Measurements from ENCODE around the gene SNAP29.
A peak's percentile ranks its signal among the peaks of the same experiment; 100 is the strongest.
"Not testable (repeated sequence)": the region's sequence is repeated elsewhere in the genome, so short reads cannot be mapped to it uniquely, and the experiment has no call there.

Gene SNAP29

GRCh38 chr22:20866736-20867135 is 7.9 kb downstream of the SNAP29 start:
- no peak for DNase-seq (ENCODE audit: low read depth)

DNA sequence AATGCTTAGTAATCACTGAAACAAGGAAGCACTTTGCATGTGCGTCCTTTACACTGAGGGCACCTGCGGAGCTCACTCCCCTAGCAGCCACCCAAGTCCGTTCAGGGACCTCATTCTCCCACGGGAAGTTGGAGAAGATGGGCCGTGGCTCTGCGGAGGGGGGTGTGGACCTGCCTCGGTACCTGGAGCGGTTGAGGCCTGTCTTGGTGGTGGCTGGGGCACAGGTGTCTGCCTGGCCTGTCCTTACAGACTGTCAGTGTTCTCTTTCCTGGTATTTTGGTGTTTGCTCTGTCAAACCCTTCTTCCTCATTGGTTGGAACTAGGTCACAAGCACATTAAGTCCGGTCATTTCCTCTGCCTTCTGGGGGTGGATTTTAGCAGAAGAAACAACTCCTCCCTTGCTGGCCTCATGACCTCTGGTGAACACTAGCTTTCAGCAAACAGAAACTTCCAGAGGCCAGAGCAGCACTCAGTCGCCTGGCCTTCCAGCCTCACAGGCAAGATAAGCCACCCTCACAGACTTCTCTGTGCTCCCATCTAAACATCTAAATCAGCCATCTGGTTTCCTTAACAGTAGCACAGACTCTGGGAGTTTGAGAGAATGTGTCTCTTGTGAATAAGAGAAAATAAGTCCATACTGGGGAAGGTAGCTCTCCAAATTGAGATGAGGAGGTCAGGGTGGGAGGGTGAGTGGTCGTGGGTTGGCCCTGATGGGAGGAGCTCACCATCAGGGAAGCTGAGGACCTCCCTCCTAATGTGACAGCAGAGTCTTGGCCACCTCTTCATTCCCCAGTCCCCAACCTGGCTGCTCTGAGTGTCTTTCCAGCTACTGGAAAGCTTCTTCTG is 8.6 kb downstream of the SNAP29 start:
- DNase-seq (ENCODE audit: low read depth) = no peak

DNA sequence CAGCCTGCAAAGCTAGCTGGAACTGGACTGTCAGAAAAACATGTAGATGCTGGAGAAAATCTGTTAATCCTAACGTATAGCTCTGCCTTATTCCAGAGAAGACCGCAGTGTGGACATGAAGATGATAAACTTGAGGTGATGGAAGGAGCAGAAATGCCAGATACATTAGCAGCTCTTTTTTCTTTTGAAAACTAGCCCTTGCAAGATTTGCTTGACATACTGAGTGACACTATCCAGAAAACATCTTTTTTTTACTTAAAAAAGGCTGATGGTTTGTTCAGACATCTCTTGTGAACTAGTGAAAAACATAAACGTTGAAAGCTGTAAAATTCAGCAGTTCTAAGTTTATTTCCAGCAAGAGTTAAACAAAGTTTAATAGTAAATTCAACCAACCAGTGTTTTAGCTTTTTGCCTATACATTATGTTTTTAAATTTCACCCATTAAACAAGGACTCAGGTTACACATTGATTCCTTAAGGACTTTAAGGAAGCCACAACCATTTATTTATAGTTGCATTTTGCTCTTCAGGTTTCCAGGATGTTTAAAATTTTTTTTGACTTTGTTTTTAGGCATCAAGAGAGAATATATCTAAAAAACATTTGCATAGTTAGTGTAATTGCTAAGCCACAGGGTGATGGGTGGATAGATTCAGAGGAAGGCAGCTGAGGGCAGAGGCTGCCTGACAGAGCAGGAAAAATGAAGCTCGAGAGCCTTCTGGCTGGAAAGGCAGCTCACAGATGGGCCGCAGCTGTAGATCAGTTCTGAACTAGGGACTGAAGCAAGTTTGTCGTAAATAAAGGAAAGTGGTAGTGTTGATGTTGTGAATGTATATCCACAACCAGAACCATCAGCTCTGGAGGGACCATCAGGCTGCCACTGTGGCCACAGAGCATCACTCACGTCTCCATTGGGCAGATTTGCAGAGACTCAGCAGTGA is 9.5 kb downstream of the SNAP29 start:
- no peak for DNase-seq (ENCODE audit: low read depth)

GRCh38 chr22:20869234-20869633 is 10.4 kb downstream of the SNAP29 start:
- no peak for DNase-seq (ENCODE audit: low read depth)

DNA sequence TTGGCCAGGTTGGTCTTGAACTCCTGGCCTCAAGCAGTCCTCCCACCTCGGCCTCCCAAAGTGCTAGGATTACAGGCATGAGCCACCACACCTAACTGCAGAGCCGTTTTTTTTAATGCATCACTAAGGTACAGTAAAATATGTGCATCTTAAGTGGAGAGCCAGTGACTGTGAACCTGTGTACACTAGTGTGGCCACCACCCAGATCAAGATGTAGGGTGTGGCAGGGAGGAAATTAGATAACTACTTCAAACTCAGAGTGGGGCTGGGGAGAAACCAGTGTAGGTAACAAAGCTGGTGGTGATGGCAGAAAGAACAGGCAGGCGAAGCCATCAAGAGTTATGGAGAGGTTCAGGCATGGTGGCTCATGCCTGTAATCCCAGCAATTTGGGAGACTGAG is 14.4 kb downstream of the SNAP29 start:
- no peak for DNase-seq (ENCODE audit: low read depth)

- no peak for DNase-seq (ENCODE audit: low read depth)
Observed at GRCh38 chr22:20875296-20875695, 16.5 kb downstream of the SNAP29 start.

DNA sequence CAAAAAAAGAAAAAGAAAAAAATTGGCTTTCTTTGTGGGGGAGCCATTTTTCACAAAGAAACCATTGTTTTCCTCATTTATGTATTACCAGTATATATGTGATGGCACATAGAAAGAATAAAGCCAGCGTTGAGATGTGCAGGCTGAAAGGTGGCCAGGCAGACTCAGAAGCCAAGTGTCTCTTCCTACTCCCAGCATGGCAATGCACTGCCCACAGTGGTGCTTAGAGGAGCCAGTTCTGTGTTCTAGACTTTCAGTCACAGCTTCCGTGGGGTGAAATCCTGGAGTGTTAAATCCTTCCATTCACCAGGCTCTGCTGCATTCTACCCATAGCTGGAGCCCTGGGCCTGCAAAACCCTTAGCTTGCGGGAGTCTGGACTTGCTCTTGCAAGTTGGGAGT is 18.9 kb downstream of the SNAP29 start:
- DNase-seq (ENCODE audit: low read depth) = no peak

DNA sequence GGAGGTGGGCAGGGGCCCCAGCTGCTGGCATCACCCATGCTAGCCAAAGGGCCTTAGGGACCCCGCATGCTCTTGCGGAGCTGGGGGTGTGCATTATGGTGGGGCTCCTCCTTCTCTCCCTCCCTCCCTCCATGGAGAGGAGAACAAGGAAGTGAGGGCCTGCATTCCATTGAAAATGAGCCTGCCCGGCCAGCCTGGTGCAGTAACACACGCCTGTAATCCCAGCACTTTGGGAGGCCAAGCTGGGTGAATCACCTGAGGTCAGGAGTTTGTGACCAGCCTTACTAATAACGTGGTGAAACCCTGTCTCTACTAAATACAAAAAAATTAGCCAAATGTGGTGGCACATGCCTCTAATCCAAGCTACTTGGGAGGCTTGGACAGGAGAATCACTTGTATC is 22.4 kb downstream of the SNAP29 start:
- no peak for DNase-seq (ENCODE audit: low read depth)

DNA sequence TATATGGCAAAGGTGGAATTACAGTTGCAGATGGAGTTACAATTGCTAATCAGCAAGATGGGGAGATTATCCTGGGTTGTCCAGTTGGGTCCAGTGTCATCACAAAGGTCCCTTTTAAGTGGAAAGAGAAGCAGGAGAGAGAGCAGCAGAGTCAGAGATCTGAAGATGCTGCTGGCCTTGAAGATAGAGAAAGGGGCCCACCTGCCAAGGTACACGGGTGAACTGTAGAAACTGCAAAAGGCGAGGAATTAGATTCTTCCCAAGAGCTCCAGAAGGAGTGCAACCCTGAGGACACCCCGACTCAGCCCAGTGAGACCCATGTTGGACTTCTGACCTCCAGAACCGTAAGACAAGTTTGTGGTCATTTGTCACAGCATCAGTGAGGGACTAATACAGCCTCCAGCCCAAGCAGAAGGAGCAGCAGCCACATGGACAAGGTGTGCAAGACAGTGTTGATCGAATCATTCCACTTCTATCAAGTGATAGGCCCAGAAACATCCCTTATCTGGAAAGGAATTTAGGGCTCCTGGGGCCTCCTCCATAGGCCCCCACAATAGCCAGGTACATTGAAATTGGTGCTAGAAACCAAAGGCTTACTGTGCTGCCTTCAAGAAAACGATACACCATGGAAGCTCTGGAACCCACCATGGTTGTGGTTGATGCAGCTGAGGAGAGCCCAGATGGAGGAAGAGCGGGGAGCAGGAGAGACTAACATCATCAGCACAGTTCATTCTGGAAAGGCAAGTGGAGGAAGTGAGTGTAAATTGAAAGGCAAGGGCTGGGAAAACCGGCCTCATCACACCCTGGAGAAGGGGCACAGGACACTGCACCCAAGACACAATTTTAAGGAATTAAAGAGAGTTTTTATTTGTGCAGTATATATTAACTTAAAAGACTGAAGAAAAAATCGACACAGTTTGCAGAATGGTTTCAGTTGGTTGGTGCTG is 23.3 kb downstream of the SNAP29 start:
- DNase-seq (ENCODE audit: low read depth) = no peak

DNA sequence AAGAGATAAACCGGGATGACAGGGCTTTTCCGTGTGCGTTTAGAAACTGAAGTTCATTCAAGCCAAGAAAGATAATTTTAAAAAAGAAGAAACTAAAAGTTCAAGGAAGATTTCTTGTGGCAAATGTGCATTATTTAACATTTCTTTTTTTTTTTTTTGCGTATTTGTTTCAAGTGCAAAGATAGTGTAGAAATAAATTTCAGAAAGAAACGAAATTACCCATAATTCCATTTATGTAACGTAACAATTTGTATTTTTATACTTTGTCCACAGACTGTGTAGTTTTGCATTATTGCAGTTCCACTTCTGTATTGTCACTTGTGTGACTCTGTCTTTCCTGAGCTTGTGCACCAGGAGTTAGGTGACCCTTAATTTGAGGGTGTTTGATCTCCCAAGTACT is 24.0 kb downstream of the SNAP29 start:
- DNase-seq (ENCODE audit: low read depth) = no peak

GRCh38 chr22:20884454-20884853 is 25.6 kb downstream of the SNAP29 start:
- no peak for DNase-seq (ENCODE audit: low read depth)

DNA sequence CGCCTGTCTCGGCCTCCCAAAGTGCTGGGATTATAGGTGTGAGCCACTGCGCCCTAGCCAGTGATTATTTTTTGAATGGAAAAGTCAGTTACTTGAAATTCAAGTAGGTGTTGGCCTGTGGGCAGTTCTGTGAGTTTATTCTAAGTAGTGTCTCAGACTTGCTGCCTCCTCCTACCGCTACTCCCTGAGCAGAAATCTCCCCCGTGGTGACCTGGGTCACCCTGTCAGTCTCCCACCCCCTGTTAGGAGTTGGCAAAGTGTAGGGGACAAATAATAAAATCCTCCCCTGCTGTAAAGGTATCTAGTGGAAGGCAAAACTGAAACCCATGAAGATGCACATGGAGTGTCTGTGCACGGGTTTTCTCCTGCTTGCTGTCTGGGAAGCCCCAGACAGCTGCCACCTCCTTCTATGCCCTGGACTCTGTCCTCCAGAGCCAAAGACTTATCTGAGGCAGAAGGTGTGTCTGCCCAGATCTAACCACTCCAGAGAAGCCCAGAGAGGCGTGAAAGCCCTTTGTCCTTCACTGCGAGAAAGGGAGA is 26.3 kb downstream of the SNAP29 start:
- no peak for DNase-seq (ENCODE audit: low read depth)

GRCh38 chr22:20885557-20886323 is 26.9 kb downstream of the SNAP29 start:
- peak; percentile 6 for DNase-seq (ENCODE audit: low read depth)

DNA sequence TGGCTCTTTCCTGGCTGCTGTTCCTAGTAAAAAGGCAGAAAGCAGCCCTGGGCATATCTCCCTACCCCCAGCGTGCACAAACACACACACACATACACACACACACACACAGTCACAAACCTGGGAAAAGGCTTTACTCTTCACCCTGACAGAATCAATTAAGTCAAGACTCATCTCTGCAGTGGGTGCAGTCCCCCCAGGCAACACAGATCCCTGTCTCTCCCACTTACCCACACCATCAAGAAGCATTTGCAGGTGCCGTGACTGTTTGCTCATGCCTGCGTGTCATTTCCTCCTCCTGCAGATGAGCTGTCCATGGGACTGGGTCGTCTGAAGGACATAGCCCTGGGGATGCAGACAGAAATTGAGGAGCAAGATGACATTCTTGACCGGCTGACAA is 28.6 kb downstream of the SNAP29 start:
- no peak for DNase-seq (ENCODE audit: low read depth)

GRCh38 chr22:20889025-20889704 is 30.4 kb downstream of the SNAP29 start:
- DNase-seq (ENCODE audit: low read depth) = no peak

DNA sequence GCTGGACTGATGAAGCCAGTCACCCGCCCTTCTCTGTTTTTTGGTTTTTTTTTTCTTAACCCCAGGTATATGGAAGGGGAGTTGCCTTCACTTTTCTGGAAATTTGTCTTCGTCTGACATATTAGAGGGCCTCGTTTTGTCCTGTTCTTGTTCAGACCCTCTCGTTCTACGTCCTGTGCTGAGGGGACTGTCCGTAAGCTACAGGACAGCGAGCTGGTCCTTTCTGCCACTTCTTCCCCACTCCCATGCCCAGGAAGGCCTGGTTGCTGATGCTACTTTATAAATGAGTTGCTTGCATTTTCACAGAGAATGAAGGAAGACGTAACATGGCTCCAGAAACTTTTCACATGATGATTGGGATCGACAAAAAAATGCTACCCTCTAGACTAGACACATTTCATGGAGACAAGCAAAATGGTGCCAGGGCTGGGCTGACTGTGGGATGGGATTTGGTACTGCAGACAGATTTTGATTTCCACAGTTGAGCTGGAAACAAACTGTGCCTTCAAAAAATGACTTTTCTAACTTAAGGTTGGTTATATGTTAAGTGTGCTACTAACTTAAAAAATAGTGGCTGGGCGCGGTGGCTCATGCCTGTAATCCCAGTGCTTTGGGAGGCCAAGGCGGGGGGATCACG is 31.2 kb downstream of the SNAP29 start:
- DNase-seq (ENCODE audit: low read depth) = no peak

DNA sequence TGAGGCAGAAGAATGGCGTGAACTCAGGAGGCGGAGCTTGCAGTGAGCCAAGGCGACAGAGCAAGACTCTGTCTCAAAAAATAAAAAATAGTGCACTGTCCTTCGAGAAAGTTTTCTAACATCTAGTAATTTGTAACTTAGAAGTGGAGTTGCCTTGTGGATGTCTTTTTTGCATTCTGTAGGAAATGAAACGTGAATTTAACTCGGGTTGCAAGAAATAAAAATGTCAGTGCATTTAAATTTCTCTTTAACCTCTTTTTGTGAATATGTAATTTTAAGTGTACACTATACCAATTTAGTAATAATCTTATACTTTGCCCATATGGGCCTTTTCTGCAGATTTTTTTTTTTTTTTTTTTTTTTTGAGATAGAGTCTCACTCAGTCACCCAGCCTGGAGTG is 32.2 kb downstream of the SNAP29 start:
- no peak for DNase-seq (ENCODE audit: low read depth)

DNA sequence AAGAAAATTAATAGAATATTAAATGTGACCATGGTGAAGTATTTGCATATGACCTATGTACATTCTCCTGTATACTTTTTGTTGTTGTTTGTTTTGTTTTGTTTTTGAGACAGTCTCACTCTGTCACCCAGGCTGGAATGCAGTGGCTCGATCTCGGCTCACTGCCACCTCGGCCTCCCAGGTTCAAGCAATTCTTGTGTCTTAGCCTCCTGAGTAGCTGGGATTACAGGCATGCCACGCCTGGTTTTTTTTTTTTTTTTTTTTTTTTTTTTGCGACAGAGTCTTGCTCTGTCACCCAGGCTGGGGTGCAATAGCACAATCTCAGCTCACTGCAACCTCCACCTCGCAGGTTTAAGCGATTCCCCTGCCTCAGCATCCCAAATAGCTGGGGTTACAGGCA is 38.9 kb downstream of the SNAP29 start:
- not testable (repeated sequence) for DNase-seq (ENCODE audit: low read depth)

GRCh38 chr22:20899827-20900423 is 41.1 kb downstream of the SNAP29 start:
- DNase-seq (ENCODE audit: low read depth) = no peak

Measured in T follicular helper cell (primary cell).